Fibroblast of skin of right quadriceps (primary cell): ENCODE results near the gene ASTN1.

Source experiments
- DNase-seq: peaks from one replicate; pipeline ENCODE4 v3.0.0-alpha.2; 2013

Gene ASTN1

DNA sequence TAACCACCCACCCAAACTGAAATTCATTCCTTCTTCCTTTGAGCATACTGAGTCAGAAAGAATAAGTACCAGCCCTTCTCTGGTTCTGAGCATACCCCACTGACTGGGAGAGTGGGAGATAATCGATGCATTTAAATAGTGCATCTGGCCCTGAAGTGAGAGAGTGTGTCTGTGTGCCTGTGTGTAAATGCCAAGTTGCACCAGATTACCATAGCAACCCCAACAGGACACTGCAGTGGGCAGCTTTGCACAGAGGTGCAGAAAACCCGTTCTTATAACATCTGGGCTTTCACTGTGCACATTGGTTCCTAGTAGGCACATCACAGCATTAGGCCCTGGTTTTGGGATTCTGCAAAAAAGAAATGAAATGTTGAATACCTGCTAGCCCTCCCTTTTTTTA is 2.3 kb downstream of the ASTN1 start:
- no peak for DNase-seq

DNA sequence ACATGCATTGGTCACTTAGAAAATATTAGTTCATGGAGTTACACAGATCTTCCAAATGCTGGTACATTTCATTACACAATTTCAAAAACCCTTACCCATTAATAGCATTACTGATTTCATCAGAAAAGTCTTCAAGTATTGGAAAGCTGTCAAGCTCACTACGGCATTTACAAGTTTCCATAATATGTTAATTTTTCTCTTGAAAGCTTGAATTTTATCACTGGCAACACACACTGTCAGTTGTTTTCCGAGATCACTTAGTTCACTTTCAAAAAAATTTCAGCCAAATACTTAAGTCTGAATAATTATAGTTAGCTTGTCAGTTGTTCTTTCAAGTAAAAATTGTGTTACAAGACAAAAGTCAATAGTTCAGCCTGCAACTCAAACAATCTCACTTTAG is 18.0 kb downstream of the ASTN1 start:
- no peak for DNase-seq

DNA sequence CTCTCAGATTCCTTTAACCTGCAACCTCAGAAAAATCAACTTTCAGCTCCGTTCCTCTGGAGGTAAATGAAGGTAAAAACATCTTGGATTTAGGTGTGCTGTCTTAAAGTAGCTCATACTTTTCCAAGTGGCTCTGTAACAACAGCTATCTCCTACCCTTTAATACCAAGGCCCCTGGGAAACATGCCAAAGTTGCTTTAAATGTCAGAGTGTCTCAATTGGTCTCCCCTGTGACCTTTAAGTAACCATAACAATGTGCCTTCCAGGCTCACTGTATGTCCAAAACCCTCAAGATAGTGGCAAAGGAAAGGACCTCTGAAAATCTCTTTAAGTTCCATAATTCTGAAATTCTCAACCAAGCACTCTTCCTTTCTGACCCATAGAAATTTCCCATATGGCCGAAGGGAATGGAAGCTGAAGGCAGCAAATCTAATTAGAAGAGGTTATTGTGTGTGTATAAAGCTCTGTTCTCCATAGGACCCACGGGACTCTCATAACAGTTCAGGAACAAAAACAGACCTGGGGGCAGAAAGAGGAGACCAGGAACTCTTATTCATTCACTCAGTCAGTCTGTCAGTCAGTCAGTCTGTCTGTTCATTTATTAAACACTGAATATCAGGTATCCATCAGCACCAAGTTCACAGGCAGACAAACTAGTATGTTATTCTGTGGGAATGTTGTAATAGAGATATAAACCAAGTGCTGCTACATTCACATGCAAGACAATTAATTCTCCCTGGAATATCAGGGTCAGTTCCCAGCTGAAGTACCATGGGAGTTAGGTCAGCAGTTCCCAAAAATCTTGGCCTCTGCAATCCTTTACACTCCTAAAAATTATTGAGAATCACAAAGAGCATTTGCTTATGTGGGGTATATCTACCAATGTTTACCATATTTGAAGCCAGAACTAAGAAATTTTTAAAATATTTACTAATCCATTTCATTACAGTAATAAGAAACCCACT is 19.1 kb downstream of the ASTN1 start:
- DNase-seq, result no peak

DNA sequence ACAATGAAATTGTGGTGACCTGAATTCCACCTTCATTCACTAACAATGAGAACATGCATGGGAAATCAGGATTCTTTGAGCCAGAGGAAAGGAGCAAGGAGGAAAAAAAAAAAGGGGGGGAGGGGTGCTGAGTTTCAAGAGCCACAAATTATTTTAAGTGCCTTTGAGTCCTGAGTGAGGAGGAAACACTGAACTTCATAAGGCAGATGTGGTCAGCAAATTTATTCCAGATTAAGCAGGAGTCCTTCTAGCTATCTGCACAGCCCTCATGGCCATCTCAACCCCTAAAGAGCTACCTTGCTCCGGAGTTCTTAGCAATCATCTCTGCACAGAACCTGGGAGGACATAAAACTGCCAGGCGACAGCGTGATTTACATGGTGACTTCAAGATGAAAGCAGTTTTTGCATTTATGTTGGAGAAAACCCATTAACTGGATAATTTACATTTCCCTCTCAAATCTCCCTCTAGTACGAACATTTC is 21.7 kb downstream of the ASTN1 start:
- no peak for DNase-seq

DNA sequence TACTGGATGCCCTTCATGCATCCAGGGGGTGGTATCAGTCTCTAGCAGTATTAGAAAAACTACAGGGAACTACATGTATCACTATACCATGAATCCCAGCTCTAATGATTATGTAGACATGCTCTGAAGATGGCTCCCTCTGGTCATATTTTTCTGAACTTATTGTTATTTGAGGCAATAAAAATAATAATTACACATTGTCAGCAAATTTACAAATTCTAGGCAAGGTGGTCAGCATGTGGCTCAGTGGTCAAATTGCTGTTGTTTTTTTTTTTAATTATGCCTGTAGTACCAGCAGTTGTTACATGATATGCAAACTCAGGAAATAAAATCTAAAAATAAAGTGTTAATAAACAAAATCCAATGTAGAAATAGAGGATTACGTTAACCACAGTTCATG is 22.5 kb downstream of the ASTN1 start:
- no peak for DNase-seq

DNA sequence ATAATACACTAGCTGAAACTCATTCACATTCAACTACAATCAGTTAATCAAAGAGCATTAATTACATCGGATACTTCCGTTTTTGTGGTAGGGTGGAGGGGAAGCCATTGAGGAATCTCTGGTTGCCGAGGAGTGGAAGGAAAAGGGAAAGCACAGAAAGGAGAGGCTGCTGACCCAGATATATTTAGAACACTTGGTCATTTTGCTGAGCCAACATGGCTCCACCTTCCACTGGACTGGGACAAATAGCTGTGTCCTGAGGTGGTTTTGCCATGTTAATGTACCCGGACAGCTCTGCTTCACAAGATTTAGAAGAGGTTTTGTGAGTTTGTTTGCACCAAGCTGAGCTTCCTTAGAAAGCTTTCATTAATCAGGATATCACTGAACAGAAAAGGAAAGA is 26.2 kb downstream of the ASTN1 start:
- DNase-seq, result no peak

DNA sequence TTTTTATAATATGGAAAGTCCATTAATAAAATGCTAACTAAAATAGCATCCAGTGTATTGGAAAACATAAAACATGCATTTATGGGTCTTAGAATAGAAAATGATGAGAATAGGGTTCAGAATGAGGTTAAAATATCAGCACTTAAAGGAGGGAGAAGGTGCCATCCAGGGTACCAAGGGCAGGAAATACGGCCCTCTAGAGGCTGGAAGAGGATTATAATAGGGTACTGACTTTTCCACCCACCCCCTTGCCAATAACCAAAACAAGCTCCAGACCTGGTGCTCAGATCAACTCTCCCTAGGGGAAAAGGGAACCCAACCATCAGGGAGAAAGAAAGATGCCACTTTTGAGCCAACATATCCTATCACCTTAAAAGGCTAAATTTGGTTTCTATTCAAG is 26.7 kb downstream of the ASTN1 start:
- no peak for DNase-seq

DNA sequence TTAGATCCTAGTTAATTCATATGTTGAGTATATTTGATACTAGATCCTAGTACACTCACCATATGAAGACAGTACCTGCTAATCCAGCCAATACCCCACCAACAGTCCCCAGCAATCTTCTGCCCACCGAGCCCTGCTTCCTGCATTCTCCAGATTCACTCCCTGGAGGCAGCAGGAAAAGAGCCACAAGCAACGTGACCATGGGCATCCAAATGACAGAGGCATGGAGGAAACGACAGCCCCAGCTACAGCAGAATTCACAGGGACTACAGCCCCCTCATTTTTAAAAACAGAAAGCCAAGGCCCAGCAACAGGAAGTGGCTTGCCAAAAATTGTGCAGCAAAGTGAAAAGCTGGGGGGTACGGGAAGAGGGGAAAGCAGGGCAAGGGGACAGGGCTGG is 29.3 kb downstream of the ASTN1 start:
- DNase-seq, result no peak

DNA sequence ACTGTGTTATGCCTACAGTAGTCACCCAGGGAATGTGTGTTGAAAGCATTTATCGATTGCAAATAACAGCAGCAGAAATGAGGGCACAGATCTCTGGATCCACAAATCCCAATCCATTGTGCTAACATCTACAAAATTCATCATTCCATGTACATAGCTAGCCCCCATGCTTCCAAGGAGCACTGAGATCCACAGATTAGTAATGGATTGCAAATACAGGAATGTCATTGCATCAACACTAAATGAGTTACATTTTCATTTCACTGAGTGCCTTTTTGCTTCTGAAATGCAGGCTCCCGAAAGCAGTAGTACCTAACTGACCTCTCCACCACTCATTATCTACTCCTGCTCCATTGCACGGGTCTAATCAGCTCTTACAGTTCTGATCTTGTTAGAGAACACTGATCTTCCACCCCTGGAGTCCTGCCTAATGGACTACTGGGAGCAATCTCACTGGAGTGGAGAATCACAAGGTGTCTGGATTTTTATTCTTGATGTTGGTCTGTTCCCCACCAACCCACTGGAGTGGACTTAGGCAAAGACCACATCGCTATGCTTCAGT is 30.5 kb downstream of the ASTN1 start:
- no peak for DNase-seq

DNA sequence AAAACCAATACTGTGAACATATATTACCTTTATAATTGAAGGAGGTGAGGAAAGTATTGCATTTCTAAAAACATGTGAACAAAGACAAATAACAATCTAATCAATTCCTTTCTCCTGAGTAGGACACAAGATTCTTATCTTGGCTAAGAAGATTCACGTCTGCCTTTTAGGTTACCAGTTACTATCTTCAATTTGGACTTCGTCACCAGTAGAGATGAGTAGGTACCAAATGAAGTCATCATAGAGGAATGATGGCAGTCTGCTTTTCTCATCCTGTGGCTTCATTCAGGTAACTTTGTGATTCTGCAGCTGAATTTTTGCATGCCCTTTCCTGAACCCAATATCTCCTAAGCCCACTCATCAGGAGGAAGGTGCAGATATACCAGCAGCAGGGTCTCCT is 32.4 kb downstream of the ASTN1 start:
- DNase-seq, result no peak

DNA sequence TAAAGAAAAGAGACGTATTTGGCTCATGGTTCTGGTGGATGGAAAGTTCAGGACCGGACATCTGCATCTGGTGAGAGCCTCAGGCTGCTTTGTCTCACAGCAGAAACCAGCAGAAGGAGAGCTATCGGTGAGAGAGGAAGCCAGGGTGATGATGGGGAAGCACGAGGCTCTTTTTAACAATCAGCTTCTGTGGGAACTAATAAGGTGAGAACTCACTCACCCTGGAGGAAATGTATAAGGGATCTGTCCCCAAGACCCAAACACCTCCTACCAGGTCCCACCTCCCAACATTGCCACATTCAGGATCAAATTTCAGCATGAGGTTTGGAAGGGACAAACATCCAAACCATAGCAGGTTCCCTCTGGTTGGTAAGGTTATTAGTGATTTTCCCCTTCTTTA is 32.8 kb downstream of the ASTN1 start:
- no peak for DNase-seq

DNA sequence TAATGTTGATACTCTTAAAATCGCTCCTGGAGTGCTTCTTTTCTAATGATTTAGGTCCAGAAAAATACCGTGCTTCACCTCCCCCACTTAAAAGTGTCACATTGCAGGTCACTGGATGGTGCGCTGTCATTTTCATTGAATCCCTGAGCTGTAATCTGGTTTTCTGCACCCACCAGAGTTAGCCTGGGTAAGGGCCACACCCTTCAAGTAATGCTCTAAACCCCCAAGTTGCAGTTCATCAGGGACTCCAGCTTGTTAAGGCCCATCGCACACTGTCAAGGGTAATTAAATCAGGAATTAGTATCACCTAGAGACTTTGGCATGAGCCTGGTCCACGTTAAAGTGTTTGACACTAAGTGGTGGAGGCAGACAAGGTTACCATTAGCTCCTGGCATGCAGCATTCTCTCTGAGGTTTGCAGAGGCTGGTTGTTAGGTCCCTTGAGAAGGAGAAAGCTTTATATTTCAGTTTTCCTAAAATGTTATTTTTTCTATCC is 34.0 kb downstream of the ASTN1 start:
- no peak for DNase-seq

DNA sequence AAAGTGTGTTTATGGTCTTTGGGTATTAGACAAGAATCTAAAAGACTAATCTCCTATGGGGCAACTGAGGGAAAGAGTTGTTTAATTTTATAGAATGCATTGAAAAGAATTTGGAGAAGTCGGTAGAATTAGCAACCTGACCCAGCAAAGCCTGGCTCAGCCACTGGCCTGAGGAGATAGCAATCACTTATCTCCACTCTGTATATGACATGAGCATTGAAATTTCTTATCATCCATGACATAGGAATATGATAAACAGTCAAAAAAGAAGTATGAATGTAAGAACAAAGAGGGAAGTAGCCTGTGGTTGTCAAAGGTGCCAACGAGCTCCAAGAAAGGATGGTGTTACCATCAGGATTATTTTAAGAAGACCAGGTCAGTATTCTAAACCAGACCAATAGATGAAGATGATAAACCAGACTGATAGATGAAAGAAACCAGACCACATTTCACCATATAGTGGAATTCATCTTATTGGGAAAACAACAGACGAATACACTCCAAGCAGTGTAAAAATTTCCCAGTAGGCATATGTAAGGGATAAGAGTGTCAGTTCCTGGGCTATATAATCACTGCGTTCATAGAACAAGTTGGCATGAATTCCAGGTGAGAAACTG is 35.7 kb downstream of the ASTN1 start:
- DNase-seq, result no peak

DNA sequence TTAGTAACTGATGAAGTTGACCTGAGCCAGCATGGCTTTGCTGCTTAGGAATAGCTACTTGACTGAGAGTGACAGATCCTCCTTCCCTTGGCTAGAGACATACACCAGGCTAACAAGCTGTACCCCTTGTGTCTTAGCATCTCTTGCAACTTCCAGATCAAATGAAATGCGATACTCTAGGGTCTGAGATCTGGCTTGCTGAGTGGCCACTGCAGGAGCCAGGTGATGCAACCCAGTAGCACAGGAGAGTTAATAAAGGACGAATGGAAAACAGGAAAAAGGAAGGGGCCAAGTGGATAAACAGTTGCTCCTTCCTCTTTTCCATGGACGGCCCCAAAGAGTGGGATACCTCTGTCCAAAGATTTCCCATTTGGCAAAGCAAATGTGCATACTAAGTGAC is 38.2 kb downstream of the ASTN1 start:
- DNase-seq, result no peak

DNA sequence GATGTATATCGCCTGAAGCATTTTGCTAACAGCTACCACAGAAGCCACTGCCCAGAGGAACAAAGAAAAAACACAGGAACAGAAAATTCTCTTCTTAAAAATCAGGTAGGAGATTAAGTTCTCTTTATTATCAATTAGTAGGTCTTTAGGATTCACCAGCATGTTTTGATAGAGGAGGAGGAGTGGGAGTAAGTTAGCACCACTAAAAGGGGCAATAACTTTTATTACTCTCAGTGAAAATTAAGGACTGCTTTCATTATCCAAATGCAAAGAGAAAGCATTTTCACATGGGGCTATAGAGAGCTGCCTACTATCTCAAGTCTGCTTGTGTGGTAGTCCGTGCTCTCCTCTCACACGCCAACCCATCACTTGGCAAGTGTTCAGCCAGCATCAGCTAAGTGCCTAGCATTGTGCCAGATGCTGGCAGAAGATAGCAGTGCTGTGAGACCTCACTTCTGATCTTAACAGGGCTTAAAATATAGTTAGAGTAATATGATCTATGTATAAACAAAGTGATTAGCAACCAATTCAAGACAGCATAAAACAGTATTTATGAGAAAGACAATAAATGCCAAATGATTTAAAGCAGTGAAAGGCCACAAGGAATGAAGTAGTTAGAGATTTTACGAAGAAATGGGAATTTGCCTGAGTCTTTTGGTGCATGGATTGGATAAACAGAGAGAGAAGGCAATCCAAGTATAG is 39.8 kb downstream of the ASTN1 start:
- no peak for DNase-seq

DNA sequence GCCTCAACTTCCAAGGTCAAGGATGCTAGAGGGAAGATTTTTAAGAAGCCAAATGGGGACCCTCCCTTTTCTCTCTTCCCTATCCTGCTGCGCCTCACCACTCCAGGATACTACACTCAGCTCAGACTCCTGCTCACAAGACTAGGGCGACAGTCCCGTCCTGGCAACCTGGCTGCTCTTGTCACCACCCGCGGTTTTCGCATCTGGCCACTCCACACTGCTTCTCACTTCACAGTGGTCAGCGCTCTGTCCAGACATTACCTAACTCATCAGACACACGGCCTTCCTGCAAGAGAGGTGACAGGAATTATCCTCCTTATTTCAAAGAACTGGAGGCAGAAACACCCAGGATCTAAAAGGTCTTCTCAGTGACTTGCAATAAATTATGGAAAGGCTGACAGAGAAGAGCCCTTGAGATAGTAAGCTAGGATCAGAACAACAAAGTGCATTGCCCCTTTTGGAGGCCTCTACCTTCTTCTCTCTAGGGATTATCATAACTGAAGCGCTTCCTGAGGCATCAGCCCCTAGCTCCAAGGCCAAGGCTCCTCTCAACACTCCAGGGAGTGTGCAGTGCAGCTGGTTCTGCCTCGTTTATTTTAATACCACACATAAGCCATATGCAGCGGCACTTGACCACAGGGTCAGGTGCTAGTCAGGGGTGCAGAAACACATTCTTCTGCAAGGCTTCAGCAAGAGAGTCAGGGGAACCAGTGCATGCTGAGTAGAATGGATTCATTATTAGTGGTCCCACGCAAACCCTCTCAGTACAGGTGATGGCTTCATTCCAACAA is 41.9 kb downstream of the ASTN1 start:
- no peak for DNase-seq

DNA sequence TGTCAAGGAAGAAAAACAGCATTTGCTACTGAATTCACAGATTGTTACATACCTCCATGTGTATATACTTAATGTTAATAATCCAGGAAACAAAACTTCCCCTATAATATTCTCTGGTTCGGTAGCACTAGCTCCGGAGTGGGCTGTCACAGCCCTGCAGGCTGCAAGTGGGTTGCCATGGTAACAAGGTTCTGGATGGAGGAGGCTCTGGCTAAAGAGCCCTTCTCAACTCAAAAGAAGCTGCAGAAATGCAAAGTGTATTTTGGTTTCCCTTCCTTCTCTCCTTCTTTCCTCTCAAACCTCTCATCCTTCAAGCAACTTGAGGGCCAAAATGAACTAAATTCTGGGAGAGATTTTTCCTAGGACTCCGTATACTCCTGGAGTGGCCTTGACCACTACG is 45.2 kb downstream of the ASTN1 start:
- no peak for DNase-seq

DNA sequence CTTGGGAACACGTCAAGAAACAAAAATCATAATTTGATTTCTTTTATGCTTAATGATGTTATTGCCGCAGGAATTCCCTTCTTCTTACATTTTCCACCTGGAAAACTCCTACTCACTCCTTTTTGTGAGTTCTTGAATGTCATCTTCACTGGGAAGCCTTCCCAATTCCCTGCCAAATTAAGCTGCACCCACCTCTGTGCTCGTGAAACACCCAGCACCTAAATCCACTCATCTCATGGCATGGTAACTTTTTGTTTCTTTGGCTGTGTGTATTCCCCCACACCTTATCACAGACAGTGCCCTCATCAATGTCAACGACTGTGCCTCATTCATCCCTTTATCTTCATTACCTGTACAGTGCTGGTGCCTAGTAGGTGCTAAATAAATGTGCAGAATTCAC is 45.6 kb downstream of the ASTN1 start:
- DNase-seq, result no peak

DNA sequence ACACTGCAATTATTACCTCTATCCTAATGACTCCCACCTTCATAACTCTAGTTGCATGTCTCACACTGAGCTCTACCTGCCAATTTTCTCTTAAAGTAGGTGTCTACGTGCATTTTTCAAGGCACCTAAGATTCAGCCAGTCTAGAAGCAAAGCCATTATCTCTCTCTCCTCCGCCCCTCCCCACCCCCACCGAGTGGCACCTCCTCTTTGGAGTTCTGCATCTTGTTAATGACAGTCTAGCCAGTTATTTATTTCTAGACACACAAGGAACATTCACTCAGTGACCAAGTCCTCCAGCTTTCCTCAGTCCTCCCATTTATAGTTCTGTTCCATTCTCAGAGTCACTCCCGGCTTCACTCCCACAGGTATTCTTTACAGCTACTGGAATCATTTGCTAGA is 47.6 kb downstream of the ASTN1 start:
- DNase-seq, result no peak

DNA sequence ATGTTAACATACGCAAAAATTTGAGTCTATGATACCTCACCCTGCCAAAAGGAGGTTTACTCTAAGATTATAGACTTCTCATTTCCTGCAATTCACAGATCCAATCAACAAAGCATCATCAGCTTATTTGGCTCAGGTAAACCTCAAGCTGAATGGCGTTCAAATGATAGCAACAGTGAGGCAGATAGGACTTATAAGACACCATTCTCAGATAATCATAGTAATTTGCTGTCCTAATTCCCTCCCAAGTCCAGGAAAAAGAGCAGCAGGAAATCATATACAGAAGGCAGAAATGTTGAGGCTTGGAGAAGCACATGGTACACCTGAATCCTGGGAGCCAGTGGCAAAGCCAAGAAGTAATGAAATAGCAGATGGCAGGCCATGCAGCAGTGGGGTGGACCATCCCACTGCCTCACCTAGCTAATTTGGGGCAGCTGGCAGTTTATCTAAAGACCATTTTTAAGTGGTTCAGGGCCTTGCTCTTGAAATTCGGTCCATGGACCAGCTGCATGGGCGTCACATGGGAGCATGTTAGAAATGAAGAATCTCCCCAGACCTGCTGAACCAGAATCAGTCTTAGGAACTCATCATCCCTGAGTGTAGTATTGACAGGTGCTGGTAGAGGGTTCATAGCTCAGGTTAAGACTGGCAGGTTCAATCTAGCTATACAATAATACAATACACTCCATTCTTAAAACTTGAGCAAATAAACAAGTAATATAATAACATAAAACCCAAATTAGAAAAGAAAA is 57.7 kb downstream of the ASTN1 start:
- no peak for DNase-seq

DNA sequence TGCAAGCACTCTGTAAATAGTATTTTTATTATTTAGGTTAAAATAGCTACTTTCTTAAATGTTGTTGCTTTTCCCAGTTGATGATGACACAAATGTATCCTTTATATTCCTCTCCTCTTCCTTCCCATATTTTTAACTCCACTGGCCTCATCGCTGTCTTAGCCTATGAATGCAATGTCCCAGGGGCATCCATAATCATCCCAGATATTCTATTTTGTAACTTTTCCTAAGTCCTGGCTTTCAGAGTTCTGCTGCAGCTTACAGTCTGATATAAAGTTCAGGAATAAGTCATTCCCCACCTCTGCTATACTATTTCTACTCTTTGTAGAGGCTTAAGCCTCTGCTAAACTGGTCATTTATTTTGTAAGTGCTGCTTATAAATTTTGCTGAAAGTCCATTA is 58.3 kb downstream of the ASTN1 start:
- no peak for DNase-seq
